WTC11 (cell line): Measurements from ENCODE around the gene IL36B. TPM values are rescaled to one million over a fixed set of nuclear protein-coding genes. Genes with fewer than 3 reads are reported as not detected.

Experiments used
- ATAC-seq: fragments of 200-7000 bp; cut with Tn5 transposase; 2 replicates; pipeline ENCODE4 v1.10.0; 2021; ENCODE audit warnings: mild to moderate bottlenecking, moderate library complexity
- CTCF ChIA-PET: fragments of 300-600 bp; sonication (Branson Sonifier 250); formaldehyde crosslinking; loops from one replicate; lab custom pipeline; 2021; ENCODE audit warnings: antibody characterized with exemption; lab: Charles Lee
- POLR2A ChIA-PET: fragments of 350-600 bp; sonication (Branson Sonifier 250); formaldehyde crosslinking; loops from one replicate; lab custom pipeline; 2021; ENCODE audit warnings: antibody characterized with exemption; lab: Charles Lee
- DNase-seq: peaks from one replicate; pipeline ENCODE4 v3.0.0; 2021; ENCODE audit warnings: low spot score
- H3K27ac Mint-ChIP-seq: 2 replicates; pipeline ENCODE4 v1.8.0; 2021; ENCODE audit warnings: mixed read lengths
- H3K27me3 Mint-ChIP-seq: 2 replicates; pipeline ENCODE4 v1.8.0; 2021; ENCODE audit warnings: low read depth, mild to moderate bottlenecking, moderate library complexity, mixed read lengths
- H3K36me3 Mint-ChIP-seq: 2 replicates; pipeline ENCODE4 v1.8.0; 2021; ENCODE audit warnings: mixed read lengths
- H3K4me1 Mint-ChIP-seq: 2 replicates; pipeline ENCODE4 v1.8.0; 2022; ENCODE audit warnings: mixed read lengths
- H3K4me3 Mint-ChIP-seq: 2 replicates; pipeline ENCODE4 v1.8.0; 2021; ENCODE audit warnings: mild to moderate bottlenecking, moderate library complexity, mixed read lengths
- H3K9me3 Mint-ChIP-seq: 2 replicates; pipeline ENCODE4 v1.8.0; 2021; ENCODE audit warnings: mixed read lengths
- CREB1 ChIP-seq: sonication (generic); formaldehyde crosslinking; IDR thresholded peaks from 2 replicates; pipeline ENCODE4 v1.8.0; 2023; ENCODE audit warnings: mild to moderate bottlenecking, missing genetic modification reagents
- GTF2I ChIP-seq: fragments of 250-450 bp; sonication (Bioruptor Pico); conservative IDR thresholded peaks from 2 replicates; pipeline ENCODE4 v1.4.0; 2021; ENCODE audit warnings: mild to moderate bottlenecking
- JAZF1 ChIP-seq: fragments of 250-450 bp; sonication (Bioruptor Pico); IDR thresholded peaks from 2 replicates; pipeline ENCODE4 v1.9.0; 2021; ENCODE audit warnings: moderate library complexity, mild to moderate bottlenecking, inconsistent platforms
- NFYB ChIP-seq: sonication (generic); formaldehyde crosslinking; conservative IDR thresholded peaks from 2 replicates; pipeline ENCODE4 v1.8.0; 2022; ENCODE audit warnings: low read depth, missing genetic modification reagents
- SP1 ChIP-seq: sonication (generic); formaldehyde crosslinking; conservative IDR thresholded peaks from 2 replicates; pipeline ENCODE4 v1.8.1; 2022; ENCODE audit warnings: missing genetic modification reagents
- ZNF138 ChIP-seq: sonication (generic); formaldehyde crosslinking; conservative IDR thresholded peaks from 2 replicates; pipeline ENCODE4 v1.8.1; 2022; ENCODE audit warnings: mild to moderate bottlenecking, moderate library complexity, missing genetic modification reagents
- ZNF416 ChIP-seq: fragments of 250-450 bp; sonication (Bioruptor Pico); IDR thresholded peaks from 2 replicates; pipeline ENCODE4 v1.9.0; 2021; ENCODE audit warnings: mild to moderate bottlenecking, inconsistent platforms
- total RNA-seq: library from RNA; stranded (reverse); gene quantifications from 3 replicates; pipeline ENCODE4 v1.2.3, GENCODE V29; 2021
- TF ChIP-seq, protein P1 (sequence below): sonication (generic); formaldehyde crosslinking; IDR thresholded peaks from 2 replicates; pipeline ENCODE4 v1.8.0; 2022; ENCODE audit warnings: missing genetic modification reagents
- TF ChIP-seq, protein P2 (sequence below): sonication (generic); formaldehyde crosslinking; IDR thresholded peaks from 2 replicates; pipeline ENCODE4 v1.8.1; 2022; ENCODE audit warnings: low read depth, mild to moderate bottlenecking, moderate library complexity, missing genetic modification reagents, borderline replicate concordance
- TF ChIP-seq, protein P3 (sequence below): fragments of 250-450 bp; sonication (Bioruptor Pico); conservative IDR thresholded peaks from 2 replicates; pipeline ENCODE4 v1.9.0; 2021; ENCODE audit warnings: mild to moderate bottlenecking
- TF ChIP-seq, protein P4 (sequence below): fragments of 250-450 bp; sonication (Bioruptor Pico); IDR thresholded peaks from 2 replicates; pipeline ENCODE4 v2.1.2; 2022; ENCODE audit warnings: mild to moderate bottlenecking, moderate library complexity
- TF ChIP-seq, protein P5 (sequence below): sonication (generic); formaldehyde crosslinking; conservative IDR thresholded peaks from 2 replicates; pipeline ENCODE4 v1.8.1; 2023; ENCODE audit warnings: mild to moderate bottlenecking, low read depth, missing genetic modification reagents, moderate library complexity
- TF ChIP-seq, protein P6 (sequence below): sonication (generic); formaldehyde crosslinking; IDR thresholded peaks from 2 replicates; pipeline ENCODE4 v1.8.0; 2023; ENCODE audit warnings: mild to moderate bottlenecking, missing genetic modification reagents
- TF ChIP-seq, protein P7 (sequence below): sonication (generic); formaldehyde crosslinking; IDR thresholded peaks from 2 replicates; pipeline ENCODE4 v1.8.0; 2022; ENCODE audit warnings: mild to moderate bottlenecking, missing genetic modification reagents

The IL36B gene
- total RNA-seq, 1 experiment from 2014 or later: not detected

DNA sequence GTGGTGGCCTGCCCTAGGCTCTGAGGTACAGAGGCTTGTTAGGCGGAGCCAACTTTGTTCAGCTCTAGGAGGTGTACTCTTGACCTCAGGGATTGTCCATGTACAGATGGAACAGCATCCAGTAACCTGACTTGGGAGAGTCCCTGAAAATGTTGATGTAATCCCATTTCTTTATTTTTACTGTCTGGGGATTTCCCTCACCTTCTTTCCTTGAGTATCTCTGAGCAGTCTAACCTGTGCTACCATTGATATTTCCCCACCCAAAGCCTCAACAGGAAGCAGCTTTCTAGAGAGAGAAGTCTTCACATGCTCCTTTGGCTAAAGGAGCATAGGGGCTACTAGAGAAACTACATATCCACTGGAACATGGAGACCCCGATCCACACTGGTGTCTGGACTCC lies 37.0 kb downstream of the IL36B start (continued):
- TF ChIP-seq, protein P1, sequence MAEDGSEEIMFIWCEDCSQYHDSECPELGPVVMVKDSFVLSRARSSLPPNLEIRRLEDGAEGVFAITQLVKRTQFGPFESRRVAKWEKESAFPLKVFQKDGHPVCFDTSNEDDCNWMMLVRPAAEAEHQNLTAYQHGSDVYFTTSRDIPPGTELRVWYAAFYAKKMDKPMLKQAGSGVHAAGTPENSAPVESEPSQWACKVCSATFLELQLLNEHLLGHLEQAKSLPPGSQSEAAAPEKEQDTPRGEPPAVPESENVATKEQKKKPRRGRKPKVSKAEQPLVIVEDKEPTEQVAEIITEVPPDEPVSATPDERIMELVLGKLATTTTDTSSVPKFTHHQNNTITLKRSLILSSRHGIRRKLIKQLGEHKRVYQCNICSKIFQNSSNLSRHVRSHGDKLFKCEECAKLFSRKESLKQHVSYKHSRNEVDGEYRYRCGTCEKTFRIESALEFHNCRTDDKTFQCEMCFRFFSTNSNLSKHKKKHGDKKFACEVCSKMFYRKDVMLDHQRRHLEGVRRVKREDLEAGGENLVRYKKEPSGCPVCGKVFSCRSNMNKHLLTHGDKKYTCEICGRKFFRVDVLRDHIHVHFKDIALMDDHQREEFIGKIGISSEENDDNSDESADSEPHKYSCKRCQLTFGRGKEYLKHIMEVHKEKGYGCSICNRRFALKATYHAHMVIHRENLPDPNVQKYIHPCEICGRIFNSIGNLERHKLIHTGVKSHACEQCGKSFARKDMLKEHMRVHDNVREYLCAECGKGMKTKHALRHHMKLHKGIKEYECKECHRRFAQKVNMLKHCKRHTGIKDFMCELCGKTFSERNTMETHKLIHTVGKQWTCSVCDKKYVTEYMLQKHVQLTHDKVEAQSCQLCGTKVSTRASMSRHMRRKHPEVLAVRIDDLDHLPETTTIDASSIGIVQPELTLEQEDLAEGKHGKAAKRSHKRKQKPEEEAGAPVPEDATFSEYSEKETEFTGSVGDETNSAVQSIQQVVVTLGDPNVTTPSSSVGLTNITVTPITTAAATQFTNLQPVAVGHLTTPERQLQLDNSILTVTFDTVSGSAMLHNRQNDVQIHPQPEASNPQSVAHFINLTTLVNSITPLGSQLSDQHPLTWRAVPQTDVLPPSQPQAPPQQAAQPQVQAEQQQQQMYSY (CRISPR knock-in tag): no peak
- TF ChIP-seq SP1 (CRISPR knock-in tag): no peak
- TF ChIP-seq, protein P2, sequence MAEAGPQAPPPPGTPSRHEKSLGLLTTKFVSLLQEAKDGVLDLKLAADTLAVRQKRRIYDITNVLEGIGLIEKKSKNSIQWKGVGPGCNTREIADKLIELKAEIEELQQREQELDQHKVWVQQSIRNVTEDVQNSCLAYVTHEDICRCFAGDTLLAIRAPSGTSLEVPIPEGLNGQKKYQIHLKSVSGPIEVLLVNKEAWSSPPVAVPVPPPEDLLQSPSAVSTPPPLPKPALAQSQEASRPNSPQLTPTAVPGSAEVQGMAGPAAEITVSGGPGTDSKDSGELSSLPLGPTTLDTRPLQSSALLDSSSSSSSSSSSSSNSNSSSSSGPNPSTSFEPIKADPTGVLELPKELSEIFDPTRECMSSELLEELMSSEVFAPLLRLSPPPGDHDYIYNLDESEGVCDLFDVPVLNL (CRISPR knock-in tag): no peak

DNA sequence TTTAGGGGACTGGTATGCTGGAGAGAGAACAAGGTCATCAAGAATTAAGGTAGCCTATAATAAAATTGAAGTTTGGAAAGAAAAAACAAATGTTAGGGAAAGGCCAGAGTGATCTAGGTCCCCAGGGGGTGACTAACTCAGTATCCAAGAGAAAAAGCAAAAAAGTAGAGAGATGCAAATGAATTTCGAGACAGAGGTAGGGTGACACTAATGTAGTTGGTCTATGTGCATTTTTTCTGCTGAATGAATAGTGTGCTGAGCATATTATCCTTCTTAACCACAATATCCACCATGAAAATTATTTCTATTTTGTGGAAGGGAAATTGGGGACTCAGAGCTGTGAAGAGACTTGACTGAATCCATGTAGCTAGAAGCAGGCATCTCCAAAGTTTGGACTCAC lies 37.6 kb downstream of the IL36B start:
- no peak for DNase-seq
- H3K4me3 Mint-ChIP-seq: no peak overlapping the region
- TF ChIP-seq, protein P3, sequence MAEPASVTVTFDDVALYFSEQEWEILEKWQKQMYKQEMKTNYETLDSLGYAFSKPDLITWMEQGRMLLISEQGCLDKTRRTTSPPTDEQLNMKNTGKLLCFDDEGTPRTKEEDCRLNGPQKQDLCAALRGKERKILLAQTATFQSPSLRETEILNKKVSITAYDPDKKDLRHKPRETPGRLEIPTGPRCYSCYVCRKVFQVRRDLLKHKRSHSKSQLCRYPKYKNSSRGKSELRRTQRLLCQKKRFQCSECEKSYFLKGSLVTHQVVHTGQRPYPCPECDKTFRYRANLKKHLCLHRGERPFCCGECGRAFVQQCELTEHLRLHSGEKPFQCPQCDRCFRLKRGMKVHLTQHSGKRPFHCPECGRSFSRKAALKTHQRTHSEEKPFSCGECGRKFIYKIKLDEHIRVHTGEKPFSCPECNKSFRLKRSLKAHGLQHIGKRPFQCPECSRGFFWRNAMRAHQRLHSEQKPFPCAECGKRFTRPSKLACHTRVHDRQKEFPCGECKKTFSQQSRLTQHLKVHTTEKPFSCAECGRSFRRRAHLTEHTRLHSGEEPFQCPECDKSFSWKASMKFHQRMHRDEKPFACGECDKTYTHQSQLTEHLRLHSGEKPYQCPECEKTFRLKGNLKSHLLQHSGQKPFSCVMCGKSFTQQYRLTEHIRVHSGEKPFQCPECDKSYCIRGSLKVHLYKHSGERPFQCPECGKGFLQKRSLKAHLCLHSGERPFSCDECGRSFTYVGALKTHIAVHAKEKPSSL (CRISPR knock-in tag): no peak
- TF ChIP-seq NFYB (CRISPR knock-in tag): no peak
- TF ChIP-seq, protein P4, sequence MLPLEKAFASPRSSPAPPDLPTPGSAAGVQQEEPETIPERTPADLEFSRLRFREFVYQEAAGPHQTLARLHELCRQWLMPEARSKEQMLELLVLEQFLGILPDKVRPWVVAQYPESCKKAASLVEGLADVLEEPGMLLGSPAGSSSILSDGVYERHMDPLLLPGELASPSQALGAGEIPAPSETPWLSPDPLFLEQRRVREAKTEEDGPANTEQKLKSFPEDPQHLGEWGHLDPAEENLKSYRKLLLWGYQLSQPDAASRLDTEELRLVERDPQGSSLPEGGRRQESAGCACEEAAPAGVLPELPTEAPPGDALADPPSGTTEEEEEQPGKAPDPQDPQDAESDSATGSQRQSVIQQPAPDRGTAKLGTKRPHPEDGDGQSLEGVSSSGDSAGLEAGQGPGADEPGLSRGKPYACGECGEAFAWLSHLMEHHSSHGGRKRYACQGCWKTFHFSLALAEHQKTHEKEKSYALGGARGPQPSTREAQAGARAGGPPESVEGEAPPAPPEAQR (CRISPR knock-in tag): no peak
- no peak for TF ChIP-seq ZNF416 (CRISPR knock-in tag)
- no peak for TF ChIP-seq JAZF1 (CRISPR knock-in tag)
- TF ChIP-seq, protein P5, sequence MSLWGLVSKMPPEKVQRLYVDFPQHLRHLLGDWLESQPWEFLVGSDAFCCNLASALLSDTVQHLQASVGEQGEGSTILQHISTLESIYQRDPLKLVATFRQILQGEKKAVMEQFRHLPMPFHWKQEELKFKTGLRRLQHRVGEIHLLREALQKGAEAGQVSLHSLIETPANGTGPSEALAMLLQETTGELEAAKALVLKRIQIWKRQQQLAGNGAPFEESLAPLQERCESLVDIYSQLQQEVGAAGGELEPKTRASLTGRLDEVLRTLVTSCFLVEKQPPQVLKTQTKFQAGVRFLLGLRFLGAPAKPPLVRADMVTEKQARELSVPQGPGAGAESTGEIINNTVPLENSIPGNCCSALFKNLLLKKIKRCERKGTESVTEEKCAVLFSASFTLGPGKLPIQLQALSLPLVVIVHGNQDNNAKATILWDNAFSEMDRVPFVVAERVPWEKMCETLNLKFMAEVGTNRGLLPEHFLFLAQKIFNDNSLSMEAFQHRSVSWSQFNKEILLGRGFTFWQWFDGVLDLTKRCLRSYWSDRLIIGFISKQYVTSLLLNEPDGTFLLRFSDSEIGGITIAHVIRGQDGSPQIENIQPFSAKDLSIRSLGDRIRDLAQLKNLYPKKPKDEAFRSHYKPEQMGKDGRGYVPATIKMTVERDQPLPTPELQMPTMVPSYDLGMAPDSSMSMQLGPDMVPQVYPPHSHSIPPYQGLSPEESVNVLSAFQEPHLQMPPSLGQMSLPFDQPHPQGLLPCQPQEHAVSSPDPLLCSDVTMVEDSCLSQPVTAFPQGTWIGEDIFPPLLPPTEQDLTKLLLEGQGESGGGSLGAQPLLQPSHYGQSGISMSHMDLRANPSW (CRISPR knock-in tag): no peak
- TF ChIP-seq, all 79 proteins: peak for 0
- no peaks in the 10 kb centered on the region for H3K4me1 Mint-ChIP-seq
- no peak for ATAC-seq
- ChIA-PET POLR2A (no interaction called here), CTCF (interaction anchor here (1.7 kb wide), 1 partner anchor 65 kb away, joined by 3 read pairs; no protein-coding TSS in a partner anchor)
- H3K36me3 Mint-ChIP-seq: no peaks in the 10 kb centered on the region; the same call in 1 of the 2 replicates
- peaks cover 57% of the 10 kb centered on the region for H3K27me3 Mint-ChIP-seq
- H3K27ac Mint-ChIP-seq: no peak overlapping the region
- H3K9me3 Mint-ChIP-seq: peaks cover 56% of the 10 kb centered on the region

DNA sequence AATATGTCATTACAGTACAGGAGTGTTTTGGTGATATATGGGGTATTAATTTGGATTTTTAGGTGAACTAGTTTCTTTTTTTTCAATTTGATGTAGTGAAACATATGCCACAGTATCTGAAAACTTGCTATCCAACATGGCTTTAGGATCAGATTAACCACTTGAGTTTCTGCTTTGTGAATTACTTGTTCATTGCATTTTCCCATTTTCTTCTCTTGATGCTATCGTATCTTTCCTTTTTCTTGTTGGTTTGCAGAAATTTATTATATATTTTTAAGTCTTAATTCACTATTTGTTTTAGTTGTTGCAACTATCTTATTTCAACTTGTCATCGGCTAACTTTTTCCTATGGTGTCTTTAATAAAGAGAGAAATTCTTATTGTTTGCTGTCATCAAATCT lies 38.6 kb downstream of the IL36B start:
- ChIA-PET POLR2A (no interaction called here), CTCF (no interaction called here)
- DNase-seq: no peak
- Mint-ChIP-seq H3K9me3 (peaks cover 47% of the 10 kb centered on the region), H3K27me3 (peaks cover 50% of the 10 kb centered on the region), H3K36me3 (no peaks in the 10 kb centered on the region; the same call in 1 of the 2 replicates), H3K4me3 (no peak overlapping the region), H3K27ac (no peak overlapping the region), H3K4me1 (no peaks in the 10 kb centered on the region)
- no peak for ATAC-seq
- TF ChIP-seq CREB1 (CRISPR knock-in tag) (no peak), ZNF138 (no peak), JAZF1 (CRISPR knock-in tag) (no peak), GTF2I (CRISPR knock-in tag) (no peak)
- TF ChIP-seq, protein P6, sequence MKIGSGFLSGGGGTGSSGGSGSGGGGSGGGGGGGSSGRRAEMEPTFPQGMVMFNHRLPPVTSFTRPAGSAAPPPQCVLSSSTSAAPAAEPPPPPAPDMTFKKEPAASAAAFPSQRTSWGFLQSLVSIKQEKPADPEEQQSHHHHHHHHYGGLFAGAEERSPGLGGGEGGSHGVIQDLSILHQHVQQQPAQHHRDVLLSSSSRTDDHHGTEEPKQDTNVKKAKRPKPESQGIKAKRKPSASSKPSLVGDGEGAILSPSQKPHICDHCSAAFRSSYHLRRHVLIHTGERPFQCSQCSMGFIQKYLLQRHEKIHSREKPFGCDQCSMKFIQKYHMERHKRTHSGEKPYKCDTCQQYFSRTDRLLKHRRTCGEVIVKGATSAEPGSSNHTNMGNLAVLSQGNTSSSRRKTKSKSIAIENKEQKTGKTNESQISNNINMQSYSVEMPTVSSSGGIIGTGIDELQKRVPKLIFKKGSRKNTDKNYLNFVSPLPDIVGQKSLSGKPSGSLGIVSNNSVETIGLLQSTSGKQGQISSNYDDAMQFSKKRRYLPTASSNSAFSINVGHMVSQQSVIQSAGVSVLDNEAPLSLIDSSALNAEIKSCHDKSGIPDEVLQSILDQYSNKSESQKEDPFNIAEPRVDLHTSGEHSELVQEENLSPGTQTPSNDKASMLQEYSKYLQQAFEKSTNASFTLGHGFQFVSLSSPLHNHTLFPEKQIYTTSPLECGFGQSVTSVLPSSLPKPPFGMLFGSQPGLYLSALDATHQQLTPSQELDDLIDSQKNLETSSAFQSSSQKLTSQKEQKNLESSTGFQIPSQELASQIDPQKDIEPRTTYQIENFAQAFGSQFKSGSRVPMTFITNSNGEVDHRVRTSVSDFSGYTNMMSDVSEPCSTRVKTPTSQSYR: no peak
- TF ChIP-seq, protein P3 (CRISPR knock-in tag): no peak
- TF ChIP-seq, protein P7, sequence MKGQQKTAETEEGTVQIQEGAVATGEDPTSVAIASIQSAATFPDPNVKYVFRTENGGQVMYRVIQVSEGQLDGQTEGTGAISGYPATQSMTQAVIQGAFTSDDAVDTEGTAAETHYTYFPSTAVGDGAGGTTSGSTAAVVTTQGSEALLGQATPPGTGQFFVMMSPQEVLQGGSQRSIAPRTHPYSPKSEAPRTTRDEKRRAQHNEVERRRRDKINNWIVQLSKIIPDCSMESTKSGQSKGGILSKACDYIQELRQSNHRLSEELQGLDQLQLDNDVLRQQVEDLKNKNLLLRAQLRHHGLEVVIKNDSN (CRISPR knock-in tag): no peak
